NOMO-1 treated with dmso at 0.1 percent for 144 hours (cell line): ENCODE results near the gene TBC1D14.
"Not testable (repeated sequence)": the region's sequence is repeated elsewhere in the genome, so short reads cannot be mapped to it uniquely, and the experiment has no call there.

Experiments used
- DNase-seq: peaks from one replicate; lab custom pipeline; 2025; ENCODE audit not compliant: unreplicated experiment; lab: John Stamatoyannopoulos, UW

TBC1D14 gene

GRCh38 chr4:7075962-7076695, 166.5 kb downstream of the TBC1D14 start:
- DNase-seq: no peak

- no peak for DNase-seq
Measured at GRCh38 chr4:7076696-7077082, 167.1 kb downstream of the TBC1D14 start.

GRCh38 chr4:7077371-7077770, 167.7 kb downstream of the TBC1D14 start:
- DNase-seq: no peak

- DNase-seq: no peak
Measured at GRCh38 chr4:7078025-7078424, 168.4 kb downstream of the TBC1D14 start.

GRCh38 chr4:7079483-7079882, 169.9 kb downstream of the TBC1D14 start:
- DNase-seq: not testable (repeated sequence)

GRCh38 chr4:7079909-7080308, 170.3 kb downstream of the TBC1D14 start:
- DNase-seq: not testable (repeated sequence)
